ENCODE results near the gene RAB4A. TPM values are rescaled to one million over a fixed set of nuclear protein-coding genes. Genes with fewer than 3 reads are reported as not detected.
"Not testable (repeated sequence)": the region's sequence is repeated elsewhere in the genome, so short reads cannot be mapped to it uniquely, and the experiment has no call there.

The RAB4A gene
- total RNA-seq, 2 donors from 2014 or later, result 31.0 to 32.2 TPM

DNA sequence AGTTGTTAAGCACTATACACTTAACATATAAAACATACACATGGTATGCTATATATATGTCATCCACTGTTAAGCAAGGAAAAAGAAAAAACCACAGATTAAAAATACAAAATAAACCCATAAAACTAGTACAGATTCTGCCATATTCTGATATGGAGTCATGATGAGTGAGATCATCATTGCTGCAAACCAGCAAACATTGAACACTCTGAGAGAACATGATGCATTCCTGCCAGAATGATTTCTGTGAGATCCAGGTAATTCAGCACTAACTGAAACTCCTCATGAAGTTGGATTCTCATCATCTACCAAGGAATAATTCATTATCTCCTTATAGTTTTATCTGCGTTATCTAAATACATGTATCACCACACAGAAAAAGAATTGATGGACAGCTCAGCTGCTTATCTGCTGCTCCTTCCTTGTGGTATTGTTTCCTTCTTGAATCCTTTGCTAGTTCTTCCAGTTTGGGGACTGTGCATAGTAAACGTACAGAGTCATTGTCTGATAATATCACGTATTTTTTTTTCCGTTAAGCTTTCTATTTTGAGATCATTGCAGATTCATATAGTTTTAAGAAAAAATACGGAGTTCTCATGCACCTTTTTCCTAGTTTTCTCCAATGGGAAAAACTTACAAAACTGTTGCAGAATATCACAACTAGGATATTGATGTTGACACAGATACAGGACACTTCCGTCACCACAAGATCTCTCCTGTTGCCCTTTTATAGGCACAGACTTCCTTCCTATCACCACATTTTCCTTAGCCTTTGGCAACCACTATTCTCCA lies 9.3 kb downstream of the RAB4A start:
- DNase-seq (ENCODE audit: low spot score in 2 of 2) (no peak), ATAC-seq (peak in 1 of 2 donors; percentile 30)
- peaks cover 0 to 7% of the 10 kb centered on the region in 2 donors for H3K9me3 Mint-ChIP-seq
- peaks cover 0 to 16% of the 10 kb centered on the region in 2 donors for H3K36me3 Mint-ChIP-seq
- H3K27ac Mint-ChIP-seq, result no peak overlapping the region

- Mint-ChIP-seq H3K36me3 (peaks cover 0 to 14% of the 10 kb centered on the region in 2 donors), H3K27ac (no peak overlapping the region), H3K9me3 (peaks cover 0 to 7% of the 10 kb centered on the region in 2 donors)
- ATAC-seq (peak; percentile 36 to 97), DNase-seq (ENCODE audit: low spot score in 2 of 2) (no peak)
Observed at GRCh38 chr1:229280921-229281320, 10.0 kb downstream of the RAB4A start.

DNA sequence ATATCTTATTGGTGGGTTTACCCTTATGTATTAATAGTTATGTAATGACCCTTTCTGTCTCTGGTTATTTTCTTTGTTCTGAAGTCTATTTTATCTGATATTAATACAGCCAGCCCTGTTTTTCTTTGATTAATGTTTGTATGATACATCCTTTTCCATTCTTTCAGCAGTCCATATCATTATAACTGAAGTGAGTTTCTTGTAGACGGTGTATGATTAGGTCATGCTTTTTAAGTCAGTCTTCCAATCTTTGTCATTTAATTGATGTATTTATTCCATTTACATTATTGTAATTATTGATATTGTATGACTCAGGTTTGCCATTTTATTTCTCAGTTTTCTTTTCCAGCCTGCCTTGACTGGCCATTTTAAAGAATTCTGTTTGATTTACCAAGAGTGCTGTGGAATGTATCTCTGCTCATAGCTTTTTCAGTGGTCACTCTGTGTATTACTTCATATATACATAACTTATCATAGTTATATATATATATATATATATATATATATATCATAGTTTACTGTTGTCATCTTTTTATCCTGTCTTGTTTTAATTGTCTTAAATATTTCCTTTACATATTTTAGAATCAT lies 10.5 kb downstream of the RAB4A start:
- Mint-ChIP-seq H3K27ac (no peak overlapping the region), H3K9me3 (peaks cover 0 to 7% of the 10 kb centered on the region in 2 donors), H3K36me3 (peaks cover 0 to 14% of the 10 kb centered on the region in 2 donors)
- peak in 1 of 2 donors; percentile 12 for ATAC-seq
- no peak for DNase-seq (ENCODE audit: low spot score in 2 of 2)

GRCh38 chr1:229282295-229282823 lies 11.4 kb downstream of the RAB4A start:
- peaks cover 0 to 22% of the 10 kb centered on the region in 2 donors for H3K36me3 Mint-ChIP-seq
- H3K9me3 Mint-ChIP-seq, result peaks cover 0 to 7% of the 10 kb centered on the region in 2 donors
- H3K27ac Mint-ChIP-seq, result no peak overlapping the region
- DNase-seq (ENCODE audit: low spot score in 2 of 2) (no peak), ATAC-seq (no peak)

DNA sequence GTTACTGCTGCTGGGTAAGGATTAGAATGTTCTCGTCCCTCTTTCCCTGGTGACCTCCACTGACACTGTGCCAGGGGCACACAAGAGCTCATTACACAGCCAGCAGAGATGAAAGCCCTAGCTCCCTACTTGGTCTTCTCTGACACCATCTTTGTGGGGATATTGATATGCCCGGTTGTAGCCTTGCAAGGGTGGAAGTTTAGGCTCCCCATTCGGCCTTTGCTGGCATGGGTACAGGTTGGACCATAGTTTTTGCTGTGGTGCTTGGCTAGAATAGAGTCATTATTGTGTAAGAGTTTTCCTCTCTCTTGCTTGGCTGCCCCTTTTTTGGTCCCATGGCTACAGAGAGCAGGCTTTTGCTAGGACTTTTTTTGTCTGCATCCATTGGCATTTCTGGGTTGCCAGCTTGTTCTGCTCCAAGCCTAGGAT lies 12.3 kb downstream of the RAB4A start:
- Mint-ChIP-seq H3K27ac (peak overlapping the region in 1 of 2 donors; percentile 16), H3K36me3 (peaks cover 0 to 22% of the 10 kb centered on the region in 2 donors), H3K9me3 (peaks cover 0 to 7% of the 10 kb centered on the region in 2 donors)
- DNase-seq (ENCODE audit: low spot score in 2 of 2), result no peak
- ATAC-seq, result no peak

- H3K36me3 Mint-ChIP-seq, result peaks cover 4 to 33% of the 10 kb centered on the region in 2 donors
- peak overlapping the region in 1 of 2 donors; percentile 12 for H3K27ac Mint-ChIP-seq
- H3K9me3 Mint-ChIP-seq, result peaks cover 0 to 7% of the 10 kb centered on the region in 2 donors
- ATAC-seq, result no peak
- DNase-seq (ENCODE audit: low spot score in 2 of 2), result no peak
Observed at GRCh38 chr1:229284887-229285286, 14.0 kb downstream of the RAB4A start.

GRCh38 chr1:229285440-229285839 lies 14.5 kb downstream of the RAB4A start:
- DNase-seq (ENCODE audit: low spot score in 2 of 2) (no peak), ATAC-seq (no peak)
- H3K9me3 Mint-ChIP-seq, result peaks cover 0 to 8% of the 10 kb centered on the region in 2 donors
- peak overlapping the region in 1 of 2 donors; percentile 12 for H3K27ac Mint-ChIP-seq
- H3K36me3 Mint-ChIP-seq, result peaks cover 10 to 38% of the 10 kb centered on the region in 2 donors

DNA sequence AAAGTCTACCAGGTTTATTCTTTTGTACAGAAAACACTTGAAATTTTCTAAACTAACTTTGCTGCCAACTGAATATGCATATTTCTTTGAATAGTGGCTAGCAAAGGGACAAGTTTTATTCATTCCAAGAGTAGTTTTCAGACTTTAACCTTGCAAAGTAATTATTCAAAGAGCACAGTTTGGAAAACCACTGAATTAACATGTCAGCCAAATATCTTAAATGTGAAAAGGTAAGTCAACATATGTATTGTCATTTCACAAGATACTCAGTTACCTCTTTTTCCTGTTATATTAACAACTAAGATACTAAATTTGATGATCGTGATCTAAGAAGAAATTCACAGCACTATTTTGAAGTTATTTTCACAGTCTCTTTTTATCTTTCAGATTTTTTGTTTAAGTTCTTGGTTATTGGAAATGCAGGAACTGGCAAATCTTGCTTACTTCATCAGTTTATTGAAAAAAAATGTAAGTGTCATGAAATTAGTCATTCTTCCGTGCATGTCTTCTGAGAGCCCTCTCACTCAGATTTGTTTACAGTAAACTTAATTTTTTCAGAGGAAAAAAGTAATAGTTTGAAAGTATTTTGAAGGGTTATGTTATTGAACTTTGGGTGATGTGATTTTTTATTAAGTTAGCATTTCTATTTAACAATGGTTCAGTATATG lies 15.3 kb downstream of the RAB4A start:
- peak overlapping the region in 1 of 2 donors; percentile 56 for H3K27ac Mint-ChIP-seq
- peaks cover 18 to 45% of the 10 kb centered on the region in 2 donors for H3K36me3 Mint-ChIP-seq
- ATAC-seq, result peak in 1 of 2 donors; percentile 80
- H3K9me3 Mint-ChIP-seq, result peaks cover 0 to 13% of the 10 kb centered on the region in 2 donors
- no peak for DNase-seq (ENCODE audit: low spot score in 2 of 2)

- DNase-seq (ENCODE audit: low spot score in 2 of 2) (no peak), ATAC-seq (no peak)
- Mint-ChIP-seq H3K36me3 (peaks cover 22 to 46% of the 10 kb centered on the region in 2 donors), H3K27ac (no peak overlapping the region), H3K9me3 (peaks cover 0 to 13% of the 10 kb centered on the region in 2 donors)
Observed at GRCh38 chr1:229287267-229287666, 16.4 kb downstream of the RAB4A start.

DNA sequence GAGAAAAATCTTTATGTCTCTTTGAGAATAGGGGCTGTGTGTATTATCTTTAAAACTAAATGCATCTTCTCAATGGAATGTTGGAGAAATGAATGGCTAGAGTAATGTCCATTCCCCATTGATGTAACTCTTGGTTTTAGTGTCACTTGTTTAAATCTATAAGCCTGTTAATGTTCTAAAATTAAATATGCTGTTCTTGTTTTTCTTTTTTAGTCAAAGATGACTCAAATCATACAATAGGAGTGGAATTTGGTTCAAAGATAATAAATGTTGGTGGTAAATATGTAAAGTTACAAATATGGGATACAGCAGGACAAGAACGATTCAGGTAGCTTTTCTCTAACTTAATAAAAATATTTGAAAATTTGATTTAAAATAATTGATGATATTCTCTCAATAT lies 17.6 kb downstream of the RAB4A start:
- ATAC-seq, result no peak
- H3K27ac Mint-ChIP-seq, result no peak overlapping the region
- no peak for DNase-seq (ENCODE audit: low spot score in 2 of 2)
- H3K36me3 Mint-ChIP-seq, result peaks cover 22 to 36% of the 10 kb centered on the region in 2 donors
- peaks cover 0 to 7% of the 10 kb centered on the region in 2 donors for H3K9me3 Mint-ChIP-seq

DNA sequence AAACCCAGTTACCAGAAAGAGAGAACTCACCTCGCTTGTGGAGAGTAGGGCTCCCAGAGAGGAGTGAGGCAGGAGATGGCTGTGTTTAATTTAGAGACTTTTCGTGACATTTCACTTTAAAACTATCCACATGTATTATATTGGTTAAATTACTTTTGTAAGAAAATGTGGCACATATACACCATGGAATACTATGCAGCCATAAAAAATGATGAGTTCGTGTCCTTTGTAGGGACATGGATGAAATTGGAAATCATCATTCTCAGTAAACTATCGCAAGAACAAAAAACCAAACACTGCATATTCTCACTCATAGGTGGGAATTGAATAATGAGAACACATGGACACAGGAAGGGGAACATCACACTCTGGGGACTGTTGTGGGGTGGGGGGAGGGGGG lies 20.8 kb downstream of the RAB4A start:
- not testable (repeated sequence) for H3K27ac Mint-ChIP-seq; ATAC-seq; H3K9me3 Mint-ChIP-seq; DNase-seq (ENCODE audit: low spot score in 2 of 2)
- peaks cover 22 to 35% of the 10 kb centered on the region in 2 donors for H3K36me3 Mint-ChIP-seq

- Mint-ChIP-seq H3K36me3 (peaks cover 22 to 28% of the 10 kb centered on the region in 2 donors), H3K27ac (peak overlapping the region in 1 of 2 donors; percentile 32)
Observed at GRCh38 chr1:229293528-229294204, 22.8 kb downstream of the RAB4A start.

DNA sequence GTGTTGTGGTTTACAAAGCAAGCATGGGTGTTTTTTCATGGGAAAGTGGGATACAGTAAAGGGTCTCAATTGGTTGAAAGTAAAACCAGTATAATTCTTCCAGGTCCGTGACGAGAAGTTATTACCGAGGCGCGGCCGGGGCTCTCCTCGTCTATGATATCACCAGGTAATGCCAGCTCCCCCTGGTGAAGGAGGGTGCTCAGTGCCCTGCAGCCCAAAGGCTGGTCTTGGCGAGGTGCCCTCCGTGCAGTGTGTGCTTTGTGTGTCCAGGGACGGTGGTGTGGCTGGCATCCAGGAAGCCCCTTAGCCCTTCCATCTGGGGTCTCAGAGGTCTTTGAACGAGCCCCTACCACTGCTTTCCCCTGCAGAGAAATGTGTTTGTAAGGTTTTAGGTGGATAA lies 24.8 kb downstream of the RAB4A start:
- H3K9me3 Mint-ChIP-seq, result peaks cover 0 to 4% of the 10 kb centered on the region in 2 donors
- DNase-seq (ENCODE audit: low spot score in 2 of 2) (no peak), ATAC-seq (no peak)
- H3K27ac Mint-ChIP-seq, result no peak overlapping the region
- peaks cover 17 to 19% of the 10 kb centered on the region in 2 donors for H3K36me3 Mint-ChIP-seq

More at GRCh38 chr1:229293528-229294204, 22.8 kb downstream of the RAB4A start:
- DNase-seq (ENCODE audit: low spot score in 2 of 2), result no peak
- ATAC-seq, result no peak
- peaks cover 0 to 7% of the 10 kb centered on the region in 2 donors for H3K9me3 Mint-ChIP-seq

- peaks cover 9 to 13% of the 10 kb centered on the region in 2 donors for H3K36me3 Mint-ChIP-seq
- DNase-seq (ENCODE audit: low spot score in 2 of 2), result no peak
- no peak for ATAC-seq
Observed at GRCh38 chr1:229296541-229296941, 25.6 kb downstream of the RAB4A start.

DNA sequence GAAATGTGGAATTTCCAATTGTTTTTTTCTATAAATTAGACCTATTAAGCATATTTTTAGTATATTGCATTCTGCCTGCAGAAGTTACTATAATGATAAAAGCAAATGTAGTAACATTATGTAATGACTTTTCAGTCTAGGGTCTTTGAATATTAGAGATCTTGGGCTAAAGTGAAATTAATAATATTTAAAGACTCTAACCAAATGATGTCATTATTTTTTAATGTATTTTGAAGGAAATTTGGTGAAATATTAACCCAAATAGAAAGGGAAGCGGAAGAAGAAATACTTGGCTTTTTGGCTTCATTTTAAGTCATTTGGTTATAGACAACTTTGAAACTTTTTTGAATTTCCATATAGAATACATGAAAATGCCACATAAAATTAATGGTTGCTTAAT lies 26.8 kb downstream of the RAB4A start:
- Mint-ChIP-seq H3K36me3 (peaks cover 7 to 12% of the 10 kb centered on the region in 2 donors), H3K9me3 (no peaks in the 10 kb centered on the region)

More at GRCh38 chr1:229296541-229296941, 25.6 kb downstream of the RAB4A start:
- no peaks in the 10 kb centered on the region for H3K9me3 Mint-ChIP-seq
- no peak overlapping the region for H3K27ac Mint-ChIP-seq

GRCh38 chr1:229298420-229298819 lies 27.5 kb downstream of the RAB4A start:
- no peaks in the 10 kb centered on the region for H3K9me3 Mint-ChIP-seq
- peaks cover 7 to 12% of the 10 kb centered on the region in 2 donors for H3K36me3 Mint-ChIP-seq
- H3K27ac Mint-ChIP-seq, result no peak overlapping the region
- ATAC-seq, result no peak
- DNase-seq (ENCODE audit: low spot score in 2 of 2), result no peak

More for the DNA sequence above, 26.8 kb downstream of the RAB4A start:
- DNase-seq (ENCODE audit: low spot score in 2 of 2) (no peak), ATAC-seq (no peak)
- H3K27ac Mint-ChIP-seq, result no peak overlapping the region
